GM18873 (cell line): ENCODE data around the gene ALK.

ENCODE experiments used
- ATAC-seq: cut with Tn5 transposase; IDR thresholded peaks from one replicate; pipeline ENCODE4 v1.9.1; 2021; ENCODE audit warnings: mild to moderate bottlenecking, moderate library complexity, moderate number of reproducible peaks; ENCODE audit not compliant: unreplicated experiment, low FRiP score

Gene ALK

DNA sequence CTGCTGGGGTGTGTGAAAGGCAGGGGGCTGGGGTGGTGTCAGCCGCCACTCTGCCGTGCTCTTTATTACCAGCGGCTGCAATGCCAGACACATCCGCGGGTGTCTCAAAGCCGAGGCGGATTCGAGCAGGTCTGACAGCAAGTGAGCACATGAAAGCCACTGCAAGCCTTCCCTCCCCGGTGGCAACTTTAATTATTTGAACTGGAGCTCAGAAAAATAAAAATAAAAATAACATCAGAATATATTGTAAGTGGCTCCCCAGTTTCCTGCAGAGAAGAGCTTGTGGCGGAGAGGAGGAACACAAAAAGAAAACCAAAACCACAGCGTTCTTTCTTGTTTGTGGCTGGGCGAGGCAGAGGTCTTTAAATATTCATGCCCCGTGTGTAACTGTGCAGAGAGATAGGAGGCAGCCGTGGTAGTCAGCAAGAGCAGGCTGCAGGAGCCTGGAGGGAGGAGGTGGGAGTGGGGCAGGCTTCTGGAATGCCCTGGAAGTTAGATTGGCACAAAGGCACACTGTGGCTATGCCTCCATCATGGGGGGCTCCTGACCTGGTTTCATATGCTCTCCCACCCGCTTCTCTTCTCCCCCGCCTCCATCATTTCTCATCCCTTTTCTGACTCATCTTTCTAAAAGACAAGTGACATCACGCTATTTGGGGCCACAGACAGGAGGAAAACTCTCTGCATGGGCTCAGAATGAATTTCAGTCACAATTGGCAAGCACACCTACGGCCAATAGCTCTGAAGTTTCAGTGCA, 606.4 kb downstream of the ALK start:
- peak; percentile 49 for ATAC-seq

DNA sequence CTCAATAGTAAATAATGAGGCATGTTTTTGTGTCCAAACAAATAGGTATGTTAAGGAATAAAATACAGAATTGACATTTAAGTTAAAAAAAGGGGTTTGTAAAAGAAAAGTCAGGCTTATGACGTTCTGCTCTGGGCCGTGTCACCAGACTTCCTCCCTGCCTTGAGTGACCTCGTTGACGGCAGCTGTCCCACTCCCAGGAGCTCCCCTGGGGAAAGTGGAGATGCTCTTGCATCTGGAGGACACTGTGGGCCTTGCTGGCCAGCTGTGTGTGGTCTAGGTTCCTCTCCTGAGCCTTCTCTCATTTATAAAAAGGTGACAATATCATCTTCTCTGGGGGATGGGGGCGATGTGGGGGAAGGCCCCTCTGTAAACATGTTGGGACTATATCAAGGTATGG, 609.9 kb downstream of the ALK start:
- no peak for ATAC-seq

DNA sequence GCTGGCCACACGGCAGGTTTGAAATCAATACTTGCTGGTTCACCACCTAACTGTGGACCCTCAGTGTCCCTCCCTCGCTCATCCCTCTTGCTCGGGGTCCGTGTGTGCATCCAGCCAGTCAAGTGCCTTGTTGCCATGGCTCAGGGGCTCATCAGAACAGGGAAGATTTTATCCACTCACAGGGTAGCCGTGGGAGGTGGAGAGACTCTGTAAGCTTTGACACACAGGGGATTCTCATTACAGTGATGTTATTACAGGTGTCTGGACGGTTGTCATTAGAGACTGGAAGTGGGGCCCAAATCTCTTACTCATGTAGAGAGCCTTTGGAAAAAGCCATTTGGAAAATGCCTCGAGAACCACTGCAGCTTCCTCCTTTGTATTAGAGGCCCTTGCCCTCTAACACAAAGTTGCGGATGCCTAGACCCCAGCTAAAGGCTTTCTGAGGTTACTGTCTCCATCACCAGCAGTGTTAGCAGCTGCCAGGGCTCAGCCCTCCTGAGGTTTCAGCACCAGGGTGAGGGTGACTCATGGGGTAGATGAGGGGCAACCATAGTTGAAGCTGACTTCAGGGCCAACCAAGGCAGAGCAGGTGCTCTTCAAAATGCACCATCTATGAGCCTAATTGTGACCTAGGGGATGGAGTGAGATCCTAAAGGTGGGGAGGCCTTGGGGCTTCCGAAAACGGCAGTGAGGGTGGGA, 610.6 kb downstream of the ALK start:
- ATAC-seq = no peak

DNA sequence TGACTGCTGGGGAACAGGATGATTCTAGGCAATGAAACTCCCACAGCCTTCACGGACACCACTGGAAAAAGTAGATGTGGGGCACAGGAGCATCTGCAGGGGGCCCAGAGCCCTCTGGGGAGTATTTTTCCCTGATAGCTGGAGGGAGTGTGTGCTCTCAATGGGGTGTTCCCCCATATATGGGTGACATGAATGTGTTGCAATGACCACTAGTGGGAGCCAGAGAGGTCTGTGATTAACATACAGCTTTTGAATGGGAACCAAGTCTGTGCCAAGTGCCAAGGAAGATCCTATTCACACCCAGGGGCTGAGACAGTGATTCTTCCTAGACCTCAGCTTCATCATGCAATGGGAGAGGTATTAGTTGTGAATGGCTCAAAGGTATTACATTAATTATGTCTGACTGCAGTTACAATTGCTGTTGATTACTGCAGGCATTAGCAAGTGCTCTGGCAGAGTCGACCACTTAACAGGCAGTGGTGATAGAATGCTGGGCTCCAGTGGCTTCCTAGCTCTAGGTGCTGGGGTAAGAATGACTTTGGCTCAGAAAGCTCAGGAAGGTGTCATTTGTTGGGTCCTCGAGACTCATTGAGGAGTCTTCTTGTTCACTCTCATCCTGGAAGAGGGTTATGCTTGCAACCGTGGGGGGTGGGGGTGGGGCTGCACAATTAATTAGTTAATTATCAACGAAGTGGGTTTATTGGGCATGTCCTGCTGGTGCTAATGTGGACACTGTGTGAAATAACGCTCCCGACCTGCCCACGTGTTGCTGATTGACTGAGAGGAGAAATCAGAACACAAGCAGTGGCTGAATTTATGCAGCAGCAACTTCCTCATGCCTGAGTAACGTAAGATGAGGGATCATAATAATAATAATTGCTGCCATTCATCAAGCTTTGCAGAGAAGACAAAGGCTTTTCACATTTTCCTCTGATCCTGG, 612.0 kb downstream of the ALK start:
- no peak for ATAC-seq

DNA sequence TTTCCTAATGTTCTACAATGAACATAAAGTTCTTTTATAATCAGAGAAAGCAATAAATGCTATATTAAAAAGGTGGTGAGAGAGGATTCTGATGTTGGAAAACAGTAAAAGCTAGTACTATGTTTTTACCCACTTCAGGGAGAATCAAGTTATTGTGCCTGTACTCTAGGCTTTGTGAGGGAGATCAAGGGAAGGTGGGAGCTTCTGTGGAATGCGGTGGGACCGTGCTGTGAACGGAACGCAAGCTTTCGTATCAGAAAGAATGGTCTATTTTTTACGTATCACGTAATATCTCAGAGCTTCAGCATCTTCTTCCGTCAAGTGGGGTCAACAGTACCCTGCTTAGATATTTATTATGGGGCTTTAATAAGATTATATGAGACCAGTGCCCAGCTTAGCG, 613.0 kb downstream of the ALK start:
- no peak for ATAC-seq

DNA sequence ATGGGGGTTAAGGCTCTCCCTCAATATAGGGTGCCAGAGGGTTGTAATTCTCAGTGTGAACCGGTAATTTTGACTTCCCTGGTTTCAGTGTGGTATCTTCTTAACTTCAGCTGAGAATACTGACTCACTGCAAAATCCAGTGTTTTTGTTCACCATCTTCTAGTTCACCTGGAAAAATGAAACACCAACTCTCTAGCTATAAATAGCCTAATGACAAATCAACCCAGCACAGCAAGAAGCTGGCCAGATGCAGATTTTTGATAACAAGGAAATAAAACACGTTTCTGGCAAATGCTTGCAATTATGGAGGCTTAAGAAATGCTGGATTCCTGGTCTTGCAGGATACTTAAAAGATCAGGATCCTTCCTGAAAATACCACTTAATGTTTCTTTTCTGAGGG, 613.9 kb downstream of the ALK start:
- no peak for ATAC-seq

DNA sequence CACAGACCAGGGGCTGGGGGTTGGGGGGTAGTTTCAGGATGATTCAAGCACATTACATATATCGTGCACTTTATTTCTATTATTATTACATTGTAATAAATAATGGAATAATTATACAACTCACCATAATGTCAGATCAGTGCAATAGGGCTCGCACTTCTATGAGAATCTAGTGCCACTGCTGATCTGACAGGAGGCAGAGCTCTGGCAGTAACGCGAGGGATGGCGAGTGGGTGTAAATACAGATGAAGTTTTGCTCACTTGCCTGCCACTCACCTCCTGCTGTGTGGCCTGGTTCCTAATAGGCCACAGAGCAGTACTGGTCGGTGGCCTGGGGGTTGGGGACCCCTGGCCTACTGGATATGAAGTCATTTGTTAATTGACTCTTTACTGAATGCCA, 615.6 kb downstream of the ALK start:
- ATAC-seq = no peak

DNA sequence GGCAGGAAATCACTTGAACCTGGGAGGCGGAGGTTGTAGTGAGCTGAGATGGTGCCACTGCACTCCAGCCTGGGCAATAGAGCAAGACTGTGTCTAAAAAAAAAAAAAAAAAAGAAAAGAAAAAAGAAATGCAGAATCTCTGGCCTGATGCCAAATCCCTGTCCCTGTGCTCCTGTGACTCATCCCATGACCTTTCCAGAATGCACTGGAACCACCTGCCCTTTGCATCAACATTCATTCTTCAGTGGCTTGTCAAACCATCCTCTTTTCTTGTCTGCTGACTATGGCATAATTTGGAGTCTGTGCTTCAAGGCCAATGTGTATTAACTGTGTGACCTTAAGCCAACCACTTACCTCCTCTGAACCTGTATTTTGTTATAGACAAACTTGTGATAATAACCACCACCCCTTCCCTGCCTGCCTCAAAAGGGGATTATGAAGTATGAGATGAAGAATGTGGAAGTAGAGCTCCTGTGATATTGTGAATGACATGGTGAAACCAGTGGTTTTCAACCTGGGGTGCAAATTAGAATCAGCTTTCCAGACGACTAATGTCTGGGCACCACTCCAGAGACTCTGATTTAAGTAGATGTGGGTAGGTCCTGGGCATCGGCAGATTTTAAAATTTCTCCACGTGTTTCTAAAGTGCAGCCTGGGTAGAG, 616.9 kb downstream of the ALK start:
- no peak for ATAC-seq

DNA sequence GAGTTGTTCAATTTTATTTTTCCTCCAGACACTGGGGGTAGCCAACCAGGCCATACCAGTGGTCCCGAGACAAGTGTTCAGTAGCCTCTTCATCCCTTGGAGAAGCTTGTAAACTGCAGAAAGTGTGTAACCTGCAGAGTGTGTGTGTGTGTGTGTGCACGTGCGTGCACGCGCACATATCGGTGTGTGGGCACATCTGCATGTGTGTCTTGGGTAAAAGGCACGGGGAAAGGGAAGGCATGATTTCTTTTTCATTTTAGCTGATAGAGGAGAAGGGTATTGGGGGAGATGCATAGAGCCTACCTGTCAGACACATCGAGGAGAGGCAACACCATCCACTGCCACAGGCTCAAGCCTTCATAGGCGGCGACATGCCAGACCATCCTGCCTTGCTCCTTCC, 624.8 kb downstream of the ALK start:
- ATAC-seq = no peak

DNA sequence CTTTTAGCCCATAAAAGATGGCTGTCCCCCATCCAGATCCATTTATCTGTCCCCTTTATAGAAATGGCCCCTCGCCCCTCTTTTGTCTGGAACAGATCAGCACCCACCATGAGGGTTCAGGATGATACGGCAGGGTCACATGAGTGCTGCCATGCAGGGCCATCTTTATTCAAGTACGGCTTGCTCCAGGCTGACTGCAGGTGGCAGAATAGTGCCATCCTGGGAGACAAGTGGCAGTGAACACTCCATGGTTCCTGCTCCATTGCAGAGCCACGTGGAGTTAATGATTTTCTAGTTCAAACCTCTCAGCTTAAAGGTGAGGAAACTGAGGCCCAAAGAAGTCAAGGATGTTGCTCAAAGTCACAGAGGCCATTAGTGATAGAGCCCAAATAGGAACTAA, 625.5 kb downstream of the ALK start:
- no peak for ATAC-seq

DNA sequence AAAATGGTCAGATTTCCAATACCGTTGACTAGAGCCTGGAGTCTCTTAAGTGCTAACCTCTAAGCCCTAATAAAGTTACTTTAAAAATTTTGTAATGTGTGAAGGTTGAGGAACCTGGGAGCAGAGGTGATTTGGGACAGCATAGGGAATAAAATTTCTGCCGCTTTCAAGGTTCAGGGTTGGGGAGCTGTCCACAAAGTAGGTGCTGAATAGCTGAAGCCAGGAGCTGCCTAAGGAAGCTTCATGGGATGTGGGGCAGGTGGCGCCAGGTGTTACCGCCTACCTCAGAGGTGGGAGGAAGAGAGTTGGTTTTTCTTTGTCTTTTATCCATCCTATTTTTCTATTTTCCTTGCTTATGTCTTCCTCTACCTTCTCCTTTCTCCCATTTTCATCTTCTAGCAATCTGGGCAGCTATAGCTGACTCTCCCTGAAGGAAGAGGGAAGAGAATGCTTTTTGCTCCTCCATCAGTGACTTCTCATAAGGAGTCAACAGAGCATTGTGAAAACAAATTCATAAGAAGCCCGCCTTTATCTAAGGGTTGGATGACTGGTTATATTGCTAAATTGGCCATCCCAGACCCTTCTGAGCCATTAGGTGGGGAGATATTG, 627.5 kb downstream of the ALK start:
- no peak for ATAC-seq

DNA sequence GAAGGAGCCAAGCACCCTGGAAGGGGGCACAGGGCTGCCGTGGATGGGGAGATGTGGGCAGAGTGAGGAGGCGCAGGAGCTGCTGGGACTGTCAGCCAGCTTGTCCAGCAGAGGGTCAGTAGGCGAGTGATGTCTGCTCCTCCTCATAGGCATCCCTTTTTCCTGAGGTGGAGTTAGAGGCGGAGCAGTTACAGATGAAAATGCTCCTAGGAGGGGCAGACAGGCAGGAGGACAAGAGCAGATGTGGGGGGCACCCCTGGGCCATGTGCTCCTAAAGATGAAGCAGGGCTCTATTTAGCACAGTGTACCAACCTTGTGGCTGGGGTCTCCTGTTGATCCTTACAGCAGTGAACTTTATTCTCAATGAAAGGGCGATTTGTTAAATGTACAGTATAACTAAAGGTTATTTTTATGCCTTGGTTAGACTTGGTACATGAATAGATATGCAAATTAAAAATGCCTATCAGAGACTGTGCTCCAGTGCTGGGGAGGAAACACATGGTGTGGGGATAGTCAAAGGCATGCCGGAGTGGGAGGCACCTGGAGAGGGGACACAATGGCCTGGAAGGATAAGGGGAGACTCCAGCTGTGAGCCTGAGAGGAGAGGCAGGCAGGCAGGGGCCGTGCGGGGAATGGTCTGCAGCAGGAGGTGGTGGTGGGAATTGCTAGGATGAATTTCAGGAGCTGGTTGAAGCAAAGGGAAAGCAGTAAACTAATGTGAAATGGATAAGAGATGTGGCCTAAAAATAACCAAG, 630.9 kb downstream of the ALK start:
- no peak for ATAC-seq

DNA sequence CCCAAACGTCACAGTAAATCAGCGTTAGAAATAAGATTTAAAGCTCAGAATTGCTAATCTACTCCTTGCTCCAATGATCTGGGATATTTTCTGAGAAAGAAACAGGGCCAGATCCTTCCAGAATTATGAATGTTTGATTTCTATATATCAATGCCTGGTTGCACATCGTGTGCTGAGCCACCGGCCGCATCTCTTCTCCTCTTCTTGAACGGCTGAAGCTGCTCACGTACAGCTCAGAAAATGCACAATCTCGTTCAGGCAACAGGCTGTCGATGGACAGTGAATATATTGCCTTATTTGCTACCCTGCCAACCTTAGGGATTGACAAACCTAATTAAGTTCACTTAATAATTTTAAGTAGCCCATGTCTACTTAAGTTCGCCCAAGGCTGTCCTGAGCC, 636.7 kb downstream of the ALK start:
- ATAC-seq = no peak

DNA sequence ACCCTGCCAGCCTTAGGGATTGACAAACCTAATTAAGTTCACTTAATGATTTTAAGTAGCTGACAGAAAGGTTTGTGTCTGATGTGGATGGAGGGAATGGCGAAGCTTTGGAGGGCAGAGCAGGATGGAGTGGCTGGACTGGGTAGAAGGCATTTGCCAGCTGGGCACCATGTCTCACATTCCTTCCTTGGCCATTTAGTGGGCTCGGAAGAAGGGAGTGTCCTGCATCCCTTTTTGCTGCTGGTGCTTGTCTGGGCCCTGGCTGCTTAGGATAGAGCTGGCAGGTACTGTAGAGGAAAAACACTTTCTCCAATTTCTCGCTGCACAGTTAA, 639.5 kb downstream of the ALK start:
- ATAC-seq = no peak

DNA sequence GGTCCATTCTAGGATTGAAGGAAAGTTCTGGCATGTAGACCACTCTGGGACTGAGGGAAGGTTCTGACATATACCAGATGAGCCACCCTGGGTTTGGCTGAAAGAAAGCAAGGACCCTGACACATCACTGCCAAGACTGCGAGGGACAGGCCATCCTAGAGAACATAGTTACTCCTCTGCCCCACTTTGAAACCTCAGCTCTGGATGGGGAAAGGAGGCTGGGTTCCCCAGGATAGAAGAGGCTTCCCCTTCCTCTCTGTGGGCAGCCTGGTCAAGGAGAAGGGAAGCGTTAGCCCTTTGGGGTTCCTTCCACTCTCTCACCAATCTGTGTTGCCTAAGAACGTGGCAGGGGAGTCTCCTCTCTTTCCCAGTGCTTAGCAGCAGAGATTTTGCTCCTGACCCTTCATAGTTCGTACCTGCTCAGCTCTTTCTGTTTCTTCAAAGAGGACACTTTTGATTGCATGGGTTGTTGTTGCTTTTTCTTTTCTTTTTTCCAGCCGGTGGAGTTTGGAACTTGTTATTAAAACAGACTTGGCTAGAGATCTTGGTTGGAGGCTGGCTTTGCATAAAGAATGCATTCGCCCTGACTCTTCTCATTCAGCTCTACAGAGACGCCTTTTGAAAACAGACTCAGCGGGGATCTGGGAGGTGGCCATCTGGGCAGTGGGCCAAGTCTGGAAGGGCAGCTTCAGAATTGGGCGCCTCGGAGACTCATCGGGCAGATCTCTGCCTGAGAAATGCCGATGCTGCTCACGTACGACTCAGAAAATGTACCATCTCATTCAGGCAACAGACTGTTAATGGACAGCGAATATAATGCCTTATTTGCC, 640.1 kb downstream of the ALK start:
- ATAC-seq = no peak

DNA sequence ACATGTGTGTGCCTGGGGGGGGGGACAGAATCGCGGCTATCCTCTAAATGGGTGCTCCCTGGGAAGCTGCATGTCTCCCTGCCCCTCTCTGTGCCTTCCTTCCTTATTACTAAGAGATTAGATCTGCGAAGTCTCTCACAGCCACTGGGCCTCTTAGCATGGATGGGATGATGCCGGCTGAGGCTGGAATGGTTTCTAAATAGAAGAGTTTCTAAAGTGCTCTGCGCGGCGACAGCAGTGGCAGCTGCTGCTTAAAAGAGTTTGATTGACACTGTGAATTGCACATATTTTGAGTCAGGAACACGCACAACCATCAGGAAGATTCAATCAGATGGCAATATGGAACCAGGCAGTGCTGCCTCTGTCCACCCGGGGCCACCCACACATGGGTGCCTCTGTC, 642.4 kb downstream of the ALK start:
- no peak for ATAC-seq

DNA sequence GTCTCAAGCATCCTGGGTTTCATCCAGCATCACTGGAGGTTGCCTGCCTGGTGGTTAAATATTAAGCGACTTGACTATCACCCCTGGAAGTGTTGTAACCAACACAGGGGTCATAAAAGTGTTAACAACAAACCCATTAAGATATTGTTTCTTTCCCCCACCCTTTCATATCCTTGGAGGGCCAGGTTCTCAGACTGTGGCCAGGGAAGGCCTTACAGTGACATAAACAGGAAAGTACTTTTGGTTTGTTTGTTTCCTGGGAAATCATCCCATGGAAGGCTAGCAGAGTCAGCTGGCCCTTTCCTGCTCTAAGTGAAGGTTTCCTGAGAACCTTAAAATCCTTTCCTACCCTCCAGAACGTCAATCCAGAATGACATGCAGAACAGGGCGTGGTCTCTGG, 645.2 kb downstream of the ALK start:
- ATAC-seq = no peak

DNA sequence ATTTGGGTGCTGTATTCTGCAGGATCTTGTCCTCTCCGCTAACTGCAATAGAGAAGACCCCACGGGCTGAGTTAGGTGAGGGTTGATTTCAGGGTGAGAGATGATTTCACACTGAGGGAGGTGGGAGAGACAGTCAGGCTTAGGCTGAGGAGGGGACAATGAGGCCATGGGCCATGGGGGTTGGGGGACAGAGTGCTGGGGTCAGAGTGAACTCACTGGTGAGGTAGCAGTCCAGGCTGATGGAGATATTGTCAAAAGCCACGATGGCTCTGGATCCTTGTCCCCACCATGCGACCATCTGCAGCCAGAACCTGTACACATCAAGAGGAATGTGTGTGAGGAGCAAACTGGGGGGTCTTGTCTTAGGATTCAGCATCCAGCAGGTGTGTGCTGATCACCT, 646.2 kb downstream of the ALK start:
- ATAC-seq = no peak
